Endothelial cell of hepatic sinusoid (primary cell): ENCODE results near the gene DCPS.
"Not testable (repeated sequence)": the region's sequence is repeated elsewhere in the genome, so short reads cannot be mapped to it uniquely, and the experiment has no call there.

Experiments used
- in situ Hi-C: cut with HindIII; loops from 2 replicates; pipeline ENCODE4 v1.10.0; 2017; ENCODE audit warnings: low sequenced_read_pairs

Gene DCPS

DNA sequence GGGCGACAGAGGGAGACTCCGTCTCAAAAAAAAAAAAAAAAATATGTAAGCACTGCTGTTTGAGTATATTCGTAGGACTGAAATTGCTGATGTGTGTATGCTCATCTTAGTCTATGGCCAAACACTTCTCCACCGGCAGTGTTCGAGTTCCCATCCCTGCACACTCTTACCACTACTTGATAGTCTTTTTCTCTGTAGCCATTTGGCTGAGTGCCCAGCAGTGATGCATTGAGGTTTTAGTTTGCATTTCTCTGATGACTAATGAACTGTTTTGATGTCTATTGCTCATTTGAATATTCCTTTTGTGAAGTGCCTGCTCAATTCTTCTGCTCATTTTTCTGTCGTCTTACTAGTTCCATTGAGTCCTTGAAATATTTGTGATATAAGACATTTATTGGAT, 19.0 kb upstream of the DCPS start:
- in situ Hi-C loops, result no loop called here

DNA sequence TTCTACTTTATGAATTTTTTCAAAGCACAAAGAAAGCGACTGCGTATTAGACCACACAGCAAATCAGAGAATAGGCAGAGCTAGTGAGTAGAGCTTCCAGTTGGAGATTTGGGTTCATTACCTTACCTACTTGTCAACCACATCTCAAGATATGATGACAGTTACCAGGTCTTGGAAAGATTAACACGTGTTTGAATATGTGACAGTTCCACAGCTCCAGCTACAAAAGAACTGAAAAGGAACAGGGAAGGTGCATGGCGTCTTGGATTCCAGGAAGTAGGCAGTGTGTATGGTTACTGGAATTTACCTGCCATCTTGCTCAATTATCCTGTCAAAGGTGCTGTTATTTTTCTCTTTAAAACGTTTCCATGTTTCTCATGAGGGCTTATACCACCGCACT, 15.6 kb upstream of the DCPS start:
- in situ Hi-C loops, result no loop called here

DNA sequence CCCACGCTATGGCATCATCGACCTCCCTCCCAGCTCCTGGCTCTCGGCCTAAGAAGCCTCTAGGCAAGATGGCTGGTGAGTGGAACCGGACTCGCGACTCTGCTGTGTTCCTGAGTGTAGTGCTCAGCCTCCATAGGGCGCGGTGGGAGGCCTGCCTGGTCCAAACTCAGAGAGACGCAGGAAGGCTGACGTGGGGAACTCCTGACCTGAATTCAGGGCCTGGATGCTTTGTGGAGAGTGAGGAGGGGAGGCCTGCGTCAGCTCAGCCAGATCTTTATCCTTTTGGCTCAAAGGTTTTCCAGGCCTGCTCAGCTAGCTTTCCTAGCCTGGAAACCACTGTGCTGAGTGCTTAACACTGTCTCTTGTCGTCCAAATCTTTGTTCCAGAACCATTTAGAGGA, 13.0 kb upstream of the DCPS start:
- in situ Hi-C loops, result no loop called here

DNA sequence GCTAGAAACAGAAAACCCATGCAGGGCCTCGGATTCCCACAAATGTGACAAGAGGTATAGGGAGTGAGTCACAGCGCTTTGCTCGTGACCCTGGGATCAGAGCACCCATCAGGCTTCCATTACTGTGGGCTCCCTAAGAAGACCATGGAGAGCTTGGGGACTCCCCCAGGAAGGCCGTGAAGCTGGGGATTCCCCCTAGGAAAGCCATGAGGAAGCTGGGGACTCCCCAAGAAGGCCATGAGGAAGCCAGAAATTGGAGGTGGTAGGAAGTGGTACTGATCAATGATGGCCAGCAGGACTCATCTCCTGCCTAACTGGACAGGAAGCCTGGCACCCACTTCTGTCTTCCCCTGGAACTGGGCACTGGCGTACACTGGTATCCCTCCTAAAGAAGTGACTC, 10.1 kb upstream of the DCPS start:
- in situ Hi-C loops, result no loop called here

DNA sequence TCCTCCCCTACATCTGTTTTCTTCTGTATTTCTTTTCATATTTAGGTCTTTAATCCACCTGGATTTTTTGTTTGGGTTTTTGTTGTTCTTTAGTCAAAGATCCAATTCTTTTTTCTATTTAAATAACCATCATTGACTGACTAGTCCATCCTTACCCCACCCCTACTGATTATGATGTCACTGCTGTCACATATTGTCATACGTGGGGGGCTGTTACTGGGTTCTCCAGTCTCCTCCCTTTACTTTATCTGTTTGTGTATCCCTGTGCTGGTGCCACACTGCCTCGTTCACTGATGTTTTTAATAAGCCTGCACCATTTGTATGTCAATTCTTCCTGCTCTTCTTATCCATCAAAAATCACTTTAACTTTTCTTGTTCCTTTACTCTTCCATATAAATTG, 6.9 kb upstream of the DCPS start:
- in situ Hi-C loops, result no loop called here

DNA sequence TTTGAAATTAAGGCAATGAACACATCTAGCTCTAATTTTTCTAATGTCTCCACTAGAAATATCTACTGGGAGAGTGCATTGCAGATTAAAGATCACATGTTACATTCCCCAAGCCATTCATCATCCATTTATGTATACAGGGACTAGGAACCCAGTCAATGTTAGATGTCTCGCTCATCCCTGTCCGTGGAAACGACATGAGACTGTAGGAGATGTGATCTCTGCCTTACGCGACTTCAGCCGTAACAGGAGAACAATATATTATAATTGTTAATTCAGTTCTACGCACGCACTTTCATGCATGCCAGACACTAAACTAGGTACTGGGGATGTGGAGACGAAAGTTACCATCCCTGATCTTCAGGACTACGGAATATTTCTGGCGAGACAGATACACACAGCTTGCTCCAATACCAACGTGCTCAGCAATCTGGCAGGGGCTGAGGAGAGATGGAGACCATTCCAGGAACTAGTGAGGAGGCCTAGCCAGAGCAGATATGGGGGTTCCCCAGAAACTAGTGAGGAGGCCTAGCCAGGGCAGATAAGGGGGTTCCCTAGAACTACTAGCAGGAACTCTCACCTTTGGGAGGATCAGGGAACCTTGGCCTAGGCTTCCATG, 706 bp downstream of the DCPS start:
- in situ Hi-C loops, result no loop called here

DNA sequence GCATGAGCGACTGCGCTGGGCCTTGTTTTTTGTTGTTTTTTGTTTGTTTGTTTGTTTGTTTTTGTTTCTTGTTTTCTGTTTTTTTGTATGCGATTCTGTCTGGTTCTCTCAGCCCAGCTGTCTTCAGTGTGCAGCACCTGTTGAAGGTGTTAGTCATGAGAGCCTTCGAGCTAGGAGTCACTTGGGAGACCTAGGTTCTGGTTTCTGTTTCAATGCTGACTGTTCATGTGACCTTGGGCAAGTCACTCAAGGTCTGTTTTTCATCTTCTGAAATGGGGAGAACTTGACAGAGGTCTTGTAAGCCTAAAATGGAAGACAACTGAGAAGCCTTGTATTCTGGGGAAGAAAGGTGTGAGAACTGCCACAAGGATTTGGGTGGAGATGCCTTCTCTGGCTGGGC, 1.8 kb downstream of the DCPS start:
- in situ Hi-C loops, result no loop called here

DNA sequence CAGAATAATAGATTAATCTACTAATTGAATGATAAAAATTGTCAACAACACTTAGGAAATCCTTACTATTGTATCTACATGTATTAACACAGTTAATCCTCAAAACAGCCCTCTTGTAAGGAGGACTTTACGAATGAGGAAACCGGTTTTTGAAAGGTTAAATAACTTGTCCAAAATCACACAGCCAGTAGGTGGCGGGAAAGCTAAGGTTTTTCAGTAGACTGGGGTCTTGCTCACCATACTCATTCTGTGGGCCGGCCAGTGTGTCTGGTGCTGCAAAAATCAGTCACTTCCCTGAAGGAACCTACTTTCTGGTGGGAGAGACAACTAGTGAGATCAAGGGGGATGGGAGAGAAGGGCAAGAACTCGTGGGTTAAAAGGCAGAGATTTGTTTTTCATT, 3.8 kb downstream of the DCPS start:
- in situ Hi-C loops, result no loop called here

DNA sequence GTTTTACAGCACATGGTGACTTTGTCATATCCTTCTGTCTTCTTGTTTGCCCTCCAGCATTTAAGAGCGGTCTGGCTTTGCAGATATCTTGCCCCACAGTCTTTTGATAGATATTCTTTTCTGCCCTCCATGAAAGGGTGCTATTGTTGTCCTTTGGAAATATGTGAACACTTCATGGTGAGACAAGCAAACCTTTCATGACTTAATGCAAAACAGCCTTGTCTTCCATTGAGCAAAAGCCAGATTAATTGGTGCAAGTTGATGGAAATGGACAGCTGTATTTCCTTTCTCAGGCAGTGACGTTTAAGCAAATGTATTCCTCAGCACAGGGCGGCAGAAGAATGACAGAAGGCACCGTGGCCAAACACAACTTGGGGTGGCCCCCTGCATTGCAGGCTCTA, 4.4 kb downstream of the DCPS start:
- in situ Hi-C loops, result no loop called here

DNA sequence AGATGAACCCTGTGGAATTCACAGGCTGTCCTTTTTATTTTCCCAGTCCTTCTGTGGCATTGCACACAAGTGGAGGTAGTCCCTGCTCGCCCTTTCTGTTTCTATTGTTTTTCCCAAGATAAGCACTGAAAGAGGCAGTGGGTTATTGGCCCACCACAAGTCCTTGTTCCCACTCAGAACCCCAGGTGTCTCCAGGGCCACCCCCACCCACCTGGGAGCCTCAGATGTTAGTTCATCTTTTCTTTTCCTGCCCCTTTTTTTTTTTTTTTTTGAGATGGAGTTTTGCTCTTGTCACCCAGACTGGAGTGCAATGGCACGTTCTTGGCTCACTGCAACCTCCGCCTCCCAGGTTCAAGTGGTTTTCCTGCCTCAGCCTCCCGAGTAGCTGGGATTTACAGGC, 4.9 kb downstream of the DCPS start:
- in situ Hi-C loops, result not testable (repeated sequence)

DNA sequence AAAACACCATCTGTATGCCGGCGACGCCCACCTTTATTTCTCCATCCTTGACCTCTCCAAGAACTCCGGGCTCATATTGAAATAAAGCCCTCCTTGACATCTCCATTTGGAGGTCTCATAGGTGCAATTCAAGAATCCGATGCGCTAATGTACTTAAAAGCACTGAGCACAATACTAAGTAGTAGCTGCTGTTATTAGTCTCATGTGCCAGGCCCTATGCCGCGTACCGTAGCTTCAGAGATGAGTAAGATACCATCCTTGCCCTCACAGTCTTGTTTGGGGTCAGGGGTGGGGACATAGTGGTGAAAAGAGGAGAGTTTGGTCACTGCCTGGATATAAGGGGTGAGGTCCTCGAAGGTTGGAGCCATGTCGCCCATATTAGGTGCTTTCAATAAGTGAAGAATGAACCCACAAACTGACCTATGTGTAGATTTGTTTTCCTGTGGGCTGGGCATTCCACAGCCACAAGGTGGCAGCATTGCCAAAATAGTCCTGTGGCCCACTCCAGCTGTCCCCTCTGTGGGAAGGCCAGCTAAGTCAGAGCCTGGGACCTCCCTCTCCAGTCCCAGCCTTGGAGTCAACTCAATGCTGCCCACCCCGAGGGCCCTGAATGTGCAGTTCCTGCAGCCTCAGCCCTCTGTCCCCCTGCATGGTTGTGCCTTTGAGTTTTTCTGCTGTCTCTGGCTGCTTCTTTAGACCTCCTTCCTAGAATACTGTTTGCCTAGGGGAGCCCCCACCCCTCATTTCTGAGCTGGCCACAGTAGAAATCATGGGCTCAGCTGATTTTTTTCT, 6.5 kb downstream of the DCPS start:
- in situ Hi-C loops, result no loop called here

DNA sequence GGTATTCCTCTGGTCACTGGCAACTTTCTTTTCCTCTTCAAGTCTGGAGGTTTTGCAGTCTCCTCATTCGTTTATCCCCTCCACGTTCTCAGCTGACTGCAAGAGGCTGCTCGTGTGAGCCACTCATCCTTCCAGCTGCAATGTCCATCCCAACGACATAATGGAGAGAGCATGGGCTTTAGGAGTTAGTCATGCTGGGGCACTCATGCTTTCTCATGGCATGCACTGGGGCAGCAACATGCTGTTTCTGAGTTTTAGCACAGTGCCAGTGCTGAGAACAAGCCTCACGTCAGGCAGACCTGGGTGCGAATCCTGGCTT, 7.1 kb downstream of the DCPS start:
- in situ Hi-C loops, result no loop called here

DNA sequence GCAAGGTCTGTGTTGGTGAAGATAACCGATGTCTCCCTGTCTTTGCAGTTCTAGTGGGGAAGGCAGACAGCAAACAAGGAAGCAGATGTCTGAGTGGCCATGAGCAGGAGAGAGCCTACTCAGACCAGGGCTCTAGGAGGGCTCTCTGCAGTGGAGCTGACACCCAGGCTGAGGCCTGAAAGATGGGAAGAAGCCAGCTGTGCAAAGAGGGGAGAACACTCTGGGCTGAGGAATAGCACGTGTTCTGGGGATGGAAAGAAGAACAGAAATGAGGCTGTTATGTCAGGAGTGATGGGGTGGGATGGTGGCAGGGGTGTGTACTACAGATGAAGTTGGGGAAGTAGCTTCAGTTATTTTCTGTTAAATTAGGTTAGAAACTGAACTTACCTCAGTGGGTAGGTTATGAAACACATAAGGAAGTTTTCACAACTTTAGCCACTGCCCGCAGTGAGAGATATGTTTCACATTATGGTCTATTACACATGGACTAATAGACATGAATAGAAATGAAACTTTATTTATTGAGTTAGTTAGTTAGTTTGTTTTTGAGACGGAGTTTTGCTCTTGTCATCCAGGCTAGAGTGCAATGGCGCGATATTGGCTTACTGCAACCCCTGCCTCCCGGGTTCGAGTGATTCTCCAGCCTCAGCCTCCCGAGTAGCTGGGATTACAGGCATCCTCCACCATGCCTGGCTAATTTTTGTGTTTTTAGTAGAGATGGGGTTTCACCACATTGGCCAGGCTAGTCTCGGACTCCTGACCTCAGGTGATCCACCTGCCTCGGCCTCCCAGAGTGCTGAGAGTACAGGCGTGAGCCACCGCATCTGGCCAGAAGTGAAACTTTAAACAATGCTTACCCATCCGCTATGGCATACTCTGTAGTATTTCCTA, 7.8 kb downstream of the DCPS start:
- in situ Hi-C loops, result no loop called here

DNA sequence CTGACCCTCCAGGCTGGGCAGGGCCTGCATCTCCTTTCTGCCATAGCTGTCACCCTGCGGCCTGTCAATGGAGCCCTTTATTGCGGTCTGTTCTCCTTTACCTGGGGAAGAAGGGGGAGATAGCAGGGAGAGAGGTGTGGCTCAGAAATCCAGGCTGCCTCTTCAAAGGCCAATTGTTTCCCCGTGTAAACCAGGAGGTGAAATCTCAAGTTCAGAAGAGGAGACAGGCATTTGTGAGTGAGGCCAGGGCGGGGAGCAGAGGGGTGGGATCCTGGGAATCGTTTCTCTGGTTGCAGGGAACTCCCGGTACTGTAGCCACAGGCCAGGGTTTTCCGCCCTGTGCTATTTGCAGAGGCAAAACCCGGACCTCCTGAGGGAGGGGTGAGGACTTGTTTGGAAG, 9.1 kb downstream of the DCPS start:
- in situ Hi-C loops, result no loop called here

DNA sequence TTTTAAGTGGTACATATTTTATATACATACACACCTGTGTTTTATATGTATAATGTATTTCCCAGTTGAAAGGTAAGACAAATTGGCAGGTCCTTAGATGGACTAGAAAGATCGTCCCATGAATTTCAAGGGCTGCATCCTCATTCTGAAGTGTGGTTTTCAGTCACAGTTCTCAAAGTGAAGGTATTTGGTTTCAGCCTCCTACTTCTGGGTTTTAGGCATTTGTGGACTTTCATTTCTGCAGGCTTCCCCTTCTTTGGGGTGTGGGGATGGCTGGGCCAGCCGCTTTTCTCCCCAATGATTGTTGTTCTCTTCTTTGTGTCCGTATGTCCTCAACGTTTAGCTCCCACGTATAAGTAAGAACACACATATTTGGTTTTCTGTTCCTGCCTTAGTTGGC, 10.0 kb downstream of the DCPS start:
- in situ Hi-C loops, result no loop called here

DNA sequence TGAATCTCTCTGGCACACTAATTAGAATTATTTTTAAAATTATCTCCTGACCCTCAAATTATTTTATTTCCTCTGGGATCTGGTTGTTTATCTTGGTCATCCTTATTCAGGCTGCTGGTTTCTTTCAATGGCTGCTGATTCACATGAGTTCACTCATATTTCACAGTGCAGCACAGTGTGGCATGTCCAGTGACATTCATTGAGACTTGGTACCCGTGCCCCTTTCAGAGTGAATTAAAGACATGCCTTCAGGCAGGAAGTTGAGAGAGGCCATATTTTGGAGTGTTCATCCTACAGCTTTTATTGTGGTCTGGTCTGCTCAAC, 13.5 kb downstream of the DCPS start:
- in situ Hi-C loops, result no loop called here

DNA sequence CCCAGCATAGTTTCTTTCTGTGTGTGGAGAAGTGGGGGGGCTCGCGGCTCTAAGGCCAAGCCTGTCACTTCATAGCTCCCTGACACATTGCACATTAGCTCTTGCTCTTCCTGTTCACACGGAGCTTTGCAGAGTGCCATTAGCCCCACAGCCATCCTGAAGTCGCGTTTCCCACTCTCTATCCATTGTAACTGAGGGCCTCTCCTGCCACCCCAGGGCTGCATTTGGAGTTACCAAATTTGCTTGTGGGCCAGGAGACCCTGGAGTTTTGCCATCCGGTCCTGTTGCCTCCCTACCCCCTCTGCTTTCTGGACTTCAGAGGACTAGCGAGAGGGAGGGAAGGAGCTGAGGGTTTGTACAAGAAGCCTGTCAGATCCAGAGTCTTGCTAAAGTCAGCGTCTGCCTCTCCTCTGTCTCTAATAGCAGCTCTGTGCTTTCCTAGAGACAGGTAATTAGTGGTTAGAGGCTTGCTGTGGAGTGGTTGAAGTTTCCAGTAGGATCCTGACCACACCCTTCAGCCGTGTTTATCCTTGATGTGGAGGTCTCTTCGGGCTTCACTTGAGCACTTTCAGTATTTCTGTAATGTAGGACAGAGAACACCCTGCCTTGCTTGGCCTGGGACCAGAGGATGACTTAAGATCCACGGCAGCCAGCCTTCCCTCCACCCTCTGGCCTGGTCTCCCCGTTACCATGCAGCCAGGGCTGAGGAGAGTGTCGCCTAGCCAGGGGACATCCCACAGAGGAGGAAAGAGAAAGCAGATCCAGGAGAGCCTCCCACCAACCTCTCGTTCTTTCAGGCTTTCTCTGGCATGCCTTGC, 14.1 kb downstream of the DCPS start:
- in situ Hi-C loops, result no loop called here

DNA sequence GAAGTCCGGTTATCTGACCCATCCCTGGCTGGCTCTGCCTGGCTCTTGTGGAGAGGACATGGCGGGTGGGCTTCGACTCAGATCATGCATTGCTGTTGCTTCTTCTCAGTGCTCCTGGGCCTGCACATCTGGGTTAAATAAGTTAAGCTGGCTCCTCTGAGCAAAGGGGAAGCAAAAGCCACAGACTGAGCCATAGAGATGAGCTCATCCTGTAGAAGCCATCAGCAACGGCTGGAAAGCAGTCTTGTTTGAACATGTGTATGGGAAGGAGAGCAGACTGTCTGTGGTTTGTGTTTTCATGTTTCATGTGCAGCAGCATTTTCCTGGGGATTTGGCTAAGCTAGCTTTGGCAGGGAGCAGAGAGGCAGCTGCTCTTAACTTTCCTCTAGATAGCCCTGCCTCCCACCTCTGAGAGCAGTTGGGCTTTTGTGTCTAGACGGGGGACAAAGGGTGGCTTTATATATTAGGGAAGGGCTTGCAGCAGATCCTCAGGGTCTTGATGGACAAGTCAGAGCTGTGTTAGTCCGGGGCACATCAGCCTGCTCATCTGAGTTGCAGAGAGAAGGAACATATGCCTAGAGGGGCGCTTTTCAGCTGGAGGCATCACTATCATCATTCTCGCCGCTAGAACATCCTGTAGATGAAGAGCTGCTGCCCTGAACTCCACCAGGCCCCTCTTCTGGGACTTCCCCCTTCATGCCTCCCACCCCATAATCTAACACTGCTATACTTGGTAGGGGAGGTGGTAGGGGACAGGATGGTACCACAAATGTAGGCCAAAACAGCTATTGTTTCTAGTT, 14.9 kb downstream of the DCPS start:
- in situ Hi-C loops, result no loop called here

DNA sequence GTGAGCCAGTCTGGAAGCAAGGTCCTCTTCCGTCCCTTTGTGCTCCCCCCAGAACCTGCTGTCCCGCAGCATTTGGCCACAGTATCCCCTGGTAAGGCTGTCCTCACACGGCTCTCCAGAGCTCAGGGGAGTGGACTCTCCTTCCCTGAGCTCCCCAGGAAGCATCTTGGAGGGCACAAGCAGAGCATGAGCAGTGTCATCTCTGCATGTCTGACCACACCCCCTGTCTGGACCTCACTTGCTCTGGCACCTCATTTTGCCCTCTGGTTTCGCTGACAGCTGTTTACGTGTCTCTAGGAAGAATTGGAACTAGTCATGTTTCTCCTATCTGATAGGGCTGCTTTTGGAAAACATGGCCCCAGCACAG, 15.5 kb downstream of the DCPS start:
- in situ Hi-C loops, result no loop called here

DNA sequence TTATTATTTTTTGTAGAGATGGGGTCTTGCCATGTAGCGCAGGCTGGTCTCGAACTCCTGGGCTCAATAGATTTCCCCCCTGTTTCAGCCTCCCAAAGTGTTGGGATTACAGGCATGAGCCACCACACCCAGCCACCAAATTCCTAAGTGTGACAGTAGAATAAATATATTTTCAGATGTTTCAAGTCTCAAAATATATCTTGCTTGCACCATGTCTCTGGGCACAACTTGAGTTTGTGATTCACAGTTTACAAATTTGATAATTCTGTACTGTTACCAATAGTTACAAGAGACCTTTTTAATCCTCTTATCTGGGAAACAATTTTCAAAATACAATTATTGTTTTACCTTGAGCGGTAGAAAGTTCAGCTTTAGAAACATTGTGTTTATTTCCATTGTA, 19.1 kb downstream of the DCPS start:
- in situ Hi-C loops, result no loop called here
